ENCODE measurements around the gene USP17L11. TPM values are rescaled to one million over a fixed set of nuclear protein-coding genes. Genes with fewer than 3 reads are reported as not detected.
"Not testable (repeated sequence)": the region's sequence is repeated elsewhere in the genome, so short reads cannot be mapped to it uniquely, and the experiment has no call there.

USP17L11 gene
- not detected for polyA plus RNA-seq (ENCODE audit: insufficient read length in 12 of 12)
- long read RNA-seq, donor 1: 0 reads
- long read RNA-seq, donor 2: 0 reads
- long read RNA-seq, donor 3: 0 reads
- long read RNA-seq, donor 4: 0 reads
- long read RNA-seq, donor 5: 0 reads
- long read RNA-seq, donor 6: 0 reads
- long read RNA-seq, donor 7: 0 reads
- long read RNA-seq, donor 8: 0 reads
- long read RNA-seq, donor 9: 0 reads
- long read RNA-seq, donor 10: 0 reads
- long read RNA-seq, donor 11: 0 reads

GRCh38 chr4:9215105-9215504 lies at the start of gene USP17L11:
TSS of gene USP17L11 (plus strand) at chr4:9215405. CDS start at chr4:9215405, 0 bp downstream.
- DNase-seq: not testable (repeated sequence)

DNA sequence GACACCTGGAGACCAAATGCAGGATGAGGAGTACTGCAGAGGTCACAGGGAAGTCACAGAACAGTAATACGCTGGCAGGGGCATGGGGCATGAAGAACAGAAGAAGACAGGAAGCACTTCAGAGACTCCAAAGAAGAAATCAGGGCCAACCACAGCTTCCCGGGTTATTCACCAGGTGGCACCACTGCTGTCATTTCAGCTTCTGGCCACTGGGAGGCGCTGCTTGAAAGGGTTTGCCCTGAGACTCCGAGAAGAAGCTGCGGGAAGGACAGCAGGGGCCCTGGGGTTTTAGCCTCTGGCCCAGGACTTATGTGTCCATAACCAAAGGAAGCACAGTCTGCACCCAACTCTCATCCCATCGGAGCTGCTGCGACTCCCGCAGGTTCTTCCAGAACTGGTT lies 49.2 kb upstream of the USP17L11 start:
- not testable (repeated sequence) for DNase-seq

GRCh38 chr4:9169791-9170459 lies 45.3 kb upstream of the USP17L11 start, which contains the start of gene FAM90A26:
TSS of gene FAM90A26 (plus strand) at chr4:9170409. CDS start at chr4:9173173, 2,764 bp downstream.
- DNase-seq: not testable (repeated sequence)

DNA sequence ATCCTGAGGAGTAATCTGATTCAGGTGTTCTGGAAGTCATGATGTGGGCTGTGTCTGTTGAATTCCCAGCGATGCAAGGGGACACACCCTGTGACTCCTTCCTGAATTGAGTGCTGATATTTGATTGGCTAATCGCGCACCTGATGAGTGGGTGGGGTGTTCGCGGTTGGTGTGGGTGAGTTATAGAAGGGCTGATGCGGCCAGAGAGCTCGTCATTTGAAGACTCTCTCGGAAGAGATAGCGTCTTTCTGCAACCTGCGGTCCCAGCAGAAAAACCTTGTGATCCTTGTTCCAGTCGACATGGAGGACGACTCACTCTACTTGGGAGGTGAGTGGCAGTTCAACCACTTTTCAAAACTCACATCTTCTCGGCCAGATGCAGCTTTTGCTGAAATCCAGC lies 4.8 kb upstream of the USP17L11 start, which contains the start of gene USP17L10:
USP17L10 (plus strand) TSS at position 301 of the 400 bp plus-strand sequence; CDS start at position 301, 0 bp downstream.
- not testable (repeated sequence) for DNase-seq

GRCh38 chr4:9214701-9215100 lies 504 bp upstream of the USP17L11 start:
- not testable (repeated sequence) for DNase-seq

DNA sequence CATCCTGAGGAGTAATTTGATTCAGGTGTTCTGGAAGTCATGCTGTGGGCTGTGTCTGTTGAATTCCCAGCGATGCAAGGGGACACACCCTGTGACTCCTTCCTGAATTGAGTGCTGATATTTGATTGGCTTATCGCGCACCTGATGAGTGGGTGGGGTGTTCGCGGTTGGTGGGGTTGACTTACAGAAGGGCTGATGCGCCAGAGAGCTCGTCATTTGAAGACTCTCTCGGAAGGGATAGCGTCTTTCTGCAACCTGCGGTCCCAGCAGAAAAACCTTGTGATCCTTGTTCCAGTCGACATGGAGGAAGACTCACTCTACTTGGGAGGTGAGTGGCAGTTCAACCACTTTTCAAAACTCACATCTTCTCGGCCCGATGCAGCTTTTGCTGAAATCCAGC lies 4.6 kb downstream of the USP17L11 start, which contains the start of gene USP17L12:
USP17L12 (plus strand) TSS at position 301 of the 400 bp plus-strand sequence; CDS start at position 301, 0 bp downstream.
- DNase-seq: not testable (repeated sequence)

- not testable (repeated sequence) for DNase-seq
Measured at GRCh38 chr4:9224596-9224995, 9.4 kb downstream of the USP17L11 start, which contains the start of gene USP17L13. TSS of gene USP17L13 (plus strand) at chr4:9224896. CDS start at chr4:9224896, 0 bp downstream.

DNA sequence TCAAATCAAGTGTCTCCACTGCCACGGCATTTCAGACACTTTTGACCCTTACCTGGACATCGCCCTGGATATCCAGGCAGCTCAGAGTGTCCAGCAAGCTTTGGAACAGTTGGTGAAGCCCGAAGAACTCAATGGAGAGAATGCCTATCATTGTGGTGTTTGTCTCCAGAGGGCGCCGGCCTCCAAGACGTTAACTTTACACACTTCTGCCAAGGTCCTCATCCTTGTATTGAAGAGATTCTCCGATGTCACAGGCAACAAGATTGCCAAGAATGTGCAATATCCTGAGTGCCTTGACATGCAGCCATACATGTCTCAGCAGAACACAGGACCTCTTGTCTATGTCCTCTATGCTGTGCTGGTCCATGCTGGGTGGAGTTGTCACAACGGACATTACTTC lies 15.0 kb downstream of the USP17L11 start:
- not testable (repeated sequence) for DNase-seq

DNA sequence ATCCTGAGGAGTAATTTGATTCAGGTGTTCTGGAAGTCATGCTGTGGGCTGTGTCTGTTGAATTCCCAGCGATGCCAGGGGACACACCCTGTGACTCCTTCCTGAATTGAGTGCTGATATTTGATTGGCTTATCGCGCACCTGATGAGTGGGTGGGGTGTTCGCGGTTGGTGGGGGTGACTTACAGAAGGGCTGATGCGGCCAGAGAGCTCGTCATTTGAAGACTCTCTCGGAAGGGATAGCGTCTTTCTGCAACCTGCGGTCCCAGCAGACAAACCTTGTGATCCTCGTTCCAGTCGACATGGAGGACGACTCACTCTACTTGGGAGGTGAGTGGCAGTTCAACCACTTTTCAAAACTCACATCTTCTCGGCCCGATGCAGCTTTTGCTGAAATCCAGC lies 18.9 kb downstream of the USP17L11 start, which contains the start of gene USP17L15:
USP17L15 (plus strand) TSS at position 301 of the 400 bp plus-strand sequence; CDS start at position 301, 0 bp downstream.
- not testable (repeated sequence) for DNase-seq

GRCh38 chr4:9238461-9238860 lies 23.3 kb downstream of the USP17L11 start:
- not testable (repeated sequence) for DNase-seq

DNA sequence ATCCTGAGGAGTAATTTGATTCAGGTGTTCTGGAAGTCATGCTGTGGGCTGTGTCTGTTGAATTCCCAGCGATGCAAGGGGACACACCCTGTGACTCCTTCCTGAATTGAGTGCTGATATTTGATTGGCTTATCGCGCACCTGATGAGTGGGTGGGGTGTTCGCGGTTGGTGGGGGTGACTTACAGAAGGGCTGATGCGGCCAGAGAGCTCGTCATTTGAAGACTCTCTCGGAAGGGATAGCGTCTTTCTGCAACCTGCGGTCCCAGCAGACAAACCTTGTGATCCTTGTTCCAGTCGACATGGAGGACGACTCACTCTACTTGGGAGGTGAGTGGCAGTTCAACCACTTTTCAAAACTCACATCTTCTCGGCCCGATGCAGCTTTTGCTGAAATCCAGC lies 28.4 kb downstream of the USP17L11 start, which contains the start of gene USP17L17:
USP17L17 (plus strand) TSS at position 301 of the 400 bp plus-strand sequence; CDS start at position 301, 0 bp downstream.
- DNase-seq: not testable (repeated sequence)

GRCh38 chr4:9247953-9248680 lies 32.9 kb downstream of the USP17L11 start, which contains the start of gene USP17L18:
TSS of gene USP17L18 (plus strand) at chr4:9248630. CDS start at chr4:9248630, 0 bp downstream.
- not testable (repeated sequence) for DNase-seq

DNA sequence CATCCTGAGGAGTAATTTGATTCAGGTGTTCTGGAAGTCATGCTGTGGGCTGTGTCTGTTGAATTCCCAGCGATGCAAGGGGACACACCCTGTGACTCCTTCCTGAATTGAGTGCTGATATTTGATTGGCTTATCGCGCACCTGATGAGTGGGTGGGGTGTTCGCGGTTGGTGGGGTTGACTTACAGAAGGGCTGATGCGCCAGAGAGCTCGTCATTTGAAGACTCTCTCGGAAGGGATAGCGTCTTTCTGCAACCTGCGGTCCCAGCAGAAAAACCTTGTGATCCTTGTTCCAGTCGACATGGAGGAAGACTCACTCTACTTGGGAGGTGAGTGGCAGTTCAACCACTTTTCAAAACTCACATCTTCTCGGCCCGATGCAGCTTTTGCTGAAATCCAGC lies 37.9 kb downstream of the USP17L11 start, which contains the start of gene USP17L19:
USP17L19 (plus strand) TSS at position 301 of the 400 bp plus-strand sequence; CDS start at position 301, 0 bp downstream.
- not testable (repeated sequence) for DNase-seq

GRCh38 chr4:9257824-9258223 lies 42.6 kb downstream of the USP17L11 start, which contains the start of gene USP17L20:
TSS of gene USP17L20 (plus strand) at chr4:9258124. CDS start at chr4:9258124, 0 bp downstream.
- DNase-seq: not testable (repeated sequence)

- not testable (repeated sequence) for DNase-seq
Measured at GRCh38 chr4:9262572-9262971, 47.4 kb downstream of the USP17L11 start, which contains the start of gene USP17L21. TSS of gene USP17L21 (plus strand) at chr4:9262872. CDS start at chr4:9262872, 0 bp downstream.

Other genes with a start within 250 kb of the USP17L11 start
- gene FAM90A26, start 45.0 kb upstream of the USP17L11 start, polyA plus RNA-seq (ENCODE audit: insufficient read length in 12 of 12): under 1 TPM in 4 of 12 donors, not detected in 8; 0.07 to 0.11 (median 0.08) TPM
- gene USP17L10, start 4.7 kb upstream of the USP17L11 start, polyA plus RNA-seq (ENCODE audit: insufficient read length in 12 of 12): not detected
- not detected for gene USP17L12, start 4.7 kb downstream of the USP17L11 start, polyA plus RNA-seq (ENCODE audit: insufficient read length in 12 of 12)
- gene USP17L13, start 9.5 kb downstream of the USP17L11 start, polyA plus RNA-seq (ENCODE audit: insufficient read length in 12 of 12): not detected
- not detected for gene USP17L15, start 19.0 kb downstream of the USP17L11 start, polyA plus RNA-seq (ENCODE audit: insufficient read length in 12 of 12)
- gene USP17L17, start 28.5 kb downstream of the USP17L11 start, polyA plus RNA-seq (ENCODE audit: insufficient read length in 12 of 12): not detected
- not detected for gene USP17L18, start 33.2 kb downstream of the USP17L11 start, polyA plus RNA-seq (ENCODE audit: insufficient read length in 12 of 12)
- not detected for gene USP17L19, start 38.0 kb downstream of the USP17L11 start, polyA plus RNA-seq (ENCODE audit: insufficient read length in 12 of 12)
- not detected for gene USP17L20, start 42.7 kb downstream of the USP17L11 start, polyA plus RNA-seq (ENCODE audit: insufficient read length in 12 of 12)
- gene USP17L21, start 47.5 kb downstream of the USP17L11 start, polyA plus RNA-seq (ENCODE audit: insufficient read length in 12 of 12): not detected
- not detected for gene USP17L22, start 52.2 kb downstream of the USP17L11 start, polyA plus RNA-seq (ENCODE audit: insufficient read length in 12 of 12)
- not detected for gene USP17L24, start 109.8 kb downstream of the USP17L11 start, polyA plus RNA-seq (ENCODE audit: insufficient read length in 12 of 12)
- gene USP17L25, start 114.5 kb downstream of the USP17L11 start, polyA plus RNA-seq (ENCODE audit: insufficient read length in 12 of 12): not detected
- not detected for gene USP17L26, start 119.3 kb downstream of the USP17L11 start, polyA plus RNA-seq (ENCODE audit: insufficient read length in 12 of 12)
- gene USP17L5, start 124.0 kb downstream of the USP17L11 start, polyA plus RNA-seq (ENCODE audit: insufficient read length in 12 of 12): not detected
- gene USP17L27, start 128.7 kb downstream of the USP17L11 start, polyA plus RNA-seq (ENCODE audit: insufficient read length in 12 of 12): not detected
- not detected for gene USP17L28, start 133.5 kb downstream of the USP17L11 start, polyA plus RNA-seq (ENCODE audit: insufficient read length in 12 of 12)
- gene USP17L29, start 138.2 kb downstream of the USP17L11 start, polyA plus RNA-seq (ENCODE audit: insufficient read length in 12 of 12): not detected
- gene USP17L30, start 147.7 kb downstream of the USP17L11 start, polyA plus RNA-seq (ENCODE audit: insufficient read length in 12 of 12): not detected
- not detected for gene DEFB131A, start 229.0 kb downstream of the USP17L11 start, polyA plus RNA-seq (ENCODE audit: insufficient read length in 12 of 12)